ENCODE results near the gene DDX56. TPM values are rescaled to one million over a fixed set of nuclear protein-coding genes. Genes with fewer than 3 reads are reported as not detected.

The DDX56 gene
- total RNA-seq, 4 donors from 2014 or later: 34.1 to 69.6 (median 50.0) TPM

DNA sequence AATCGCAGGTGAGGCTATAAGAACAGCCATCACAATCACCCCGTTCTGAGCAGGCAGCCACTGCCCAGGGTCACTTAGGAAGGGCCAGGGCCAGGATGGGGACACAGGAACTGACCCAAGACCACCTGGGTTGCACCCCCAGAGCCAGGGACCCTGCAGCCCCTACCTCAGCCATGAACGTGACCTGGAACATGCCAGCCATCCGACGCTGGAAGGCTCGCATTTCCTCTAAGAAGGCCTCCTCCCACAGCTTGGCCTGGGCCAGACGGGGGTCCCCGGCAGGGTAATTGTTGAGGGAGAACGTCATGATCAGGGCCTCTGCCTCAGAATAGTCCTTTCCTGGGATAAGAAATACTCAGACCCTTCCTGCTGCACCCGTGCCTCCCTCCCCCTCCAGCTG is 37.6 kb downstream of the DDX56 start:
- WGBS, 2 donors: 82% methylated on average over 4 to 5 of the region's 10 CpGs
- Histone ChIP-seq H3K9me3 (no peaks in the 10 kb centered on the region), H3K27me3 (no peaks in the 10 kb centered on the region), H3K4me3 (no peak overlapping the region), H3K27ac (no peak overlapping the region), H3K36me3 (no peaks in the 10 kb centered on the region), H3K4me1 (peaks cover 0 to 3% (median 0%) of the 10 kb centered on the region in 3 donors)
- no peak for TF ChIP-seq POLR2A (IDR thresholded peaks at IDR 0.05)
- TF ChIP-seq, protein P1, sequence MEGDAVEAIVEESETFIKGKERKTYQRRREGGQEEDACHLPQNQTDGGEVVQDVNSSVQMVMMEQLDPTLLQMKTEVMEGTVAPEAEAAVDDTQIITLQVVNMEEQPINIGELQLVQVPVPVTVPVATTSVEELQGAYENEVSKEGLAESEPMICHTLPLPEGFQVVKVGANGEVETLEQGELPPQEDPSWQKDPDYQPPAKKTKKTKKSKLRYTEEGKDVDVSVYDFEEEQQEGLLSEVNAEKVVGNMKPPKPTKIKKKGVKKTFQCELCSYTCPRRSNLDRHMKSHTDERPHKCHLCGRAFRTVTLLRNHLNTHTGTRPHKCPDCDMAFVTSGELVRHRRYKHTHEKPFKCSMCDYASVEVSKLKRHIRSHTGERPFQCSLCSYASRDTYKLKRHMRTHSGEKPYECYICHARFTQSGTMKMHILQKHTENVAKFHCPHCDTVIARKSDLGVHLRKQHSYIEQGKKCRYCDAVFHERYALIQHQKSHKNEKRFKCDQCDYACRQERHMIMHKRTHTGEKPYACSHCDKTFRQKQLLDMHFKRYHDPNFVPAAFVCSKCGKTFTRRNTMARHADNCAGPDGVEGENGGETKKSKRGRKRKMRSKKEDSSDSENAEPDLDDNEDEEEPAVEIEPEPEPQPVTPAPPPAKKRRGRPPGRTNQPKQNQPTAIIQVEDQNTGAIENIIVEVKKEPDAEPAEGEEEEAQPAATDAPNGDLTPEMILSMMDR (IDR thresholded peaks at IDR 0.05): no peak
- intact Hi-C loops (cut with DNase I): no loop called here
- DNase-seq: no peak

DNA sequence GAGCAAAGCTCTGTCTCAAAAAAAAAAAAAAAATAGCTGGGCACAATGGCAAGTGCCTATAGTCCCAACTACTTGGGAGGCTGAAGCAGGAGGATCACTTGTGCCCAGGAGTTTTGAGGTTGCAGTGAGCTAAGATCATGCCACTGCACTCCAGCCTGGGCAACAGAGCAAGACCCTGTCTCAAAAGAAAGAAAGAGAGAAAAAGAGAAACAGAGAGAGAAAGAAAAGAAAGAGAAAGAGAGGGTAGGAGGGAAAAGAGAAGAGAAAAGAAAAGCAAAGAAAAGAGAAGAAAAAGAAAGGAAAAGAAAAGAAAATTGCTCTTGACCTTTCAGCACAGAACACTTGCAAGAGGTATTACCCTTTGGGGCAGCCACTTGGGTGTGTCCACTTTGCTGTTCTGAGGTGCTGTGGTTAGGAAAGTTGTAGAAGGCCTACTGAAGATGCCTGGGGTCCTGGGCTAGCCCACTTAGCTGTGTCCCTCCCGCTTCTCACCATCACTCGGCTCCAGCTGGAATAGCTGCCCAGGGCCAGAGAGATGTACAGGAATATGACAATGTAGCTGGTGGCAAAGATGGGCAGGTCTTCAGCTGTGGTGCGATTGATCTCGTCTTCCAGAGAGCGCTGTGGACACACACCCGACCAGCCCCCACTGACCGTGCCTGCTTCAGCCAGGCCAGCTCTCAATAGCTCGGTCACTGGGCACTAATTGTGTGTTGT is 38.2 kb downstream of the DDX56 start:
- 93 to 94% methylated on average over 5 of the region's 8 CpGs for WGBS, 2 donors
- Histone ChIP-seq H3K27ac (no peak overlapping the region), H3K36me3 (no peaks in the 10 kb centered on the region), H3K9me3 (no peaks in the 10 kb centered on the region), H3K4me1 (peaks cover 0 to 7% (median 0%) of the 10 kb centered on the region in 3 donors), H3K27me3 (no peaks in the 10 kb centered on the region), H3K4me3 (no peak overlapping the region)
- intact Hi-C loops (cut with DNase I): no loop called here
- DNase-seq: no peak
- no peak for TF ChIP-seq POLR2A (IDR thresholded peaks at IDR 0.05)
- TF ChIP-seq, protein P1 (IDR thresholded peaks at IDR 0.05): no peak

DNA sequence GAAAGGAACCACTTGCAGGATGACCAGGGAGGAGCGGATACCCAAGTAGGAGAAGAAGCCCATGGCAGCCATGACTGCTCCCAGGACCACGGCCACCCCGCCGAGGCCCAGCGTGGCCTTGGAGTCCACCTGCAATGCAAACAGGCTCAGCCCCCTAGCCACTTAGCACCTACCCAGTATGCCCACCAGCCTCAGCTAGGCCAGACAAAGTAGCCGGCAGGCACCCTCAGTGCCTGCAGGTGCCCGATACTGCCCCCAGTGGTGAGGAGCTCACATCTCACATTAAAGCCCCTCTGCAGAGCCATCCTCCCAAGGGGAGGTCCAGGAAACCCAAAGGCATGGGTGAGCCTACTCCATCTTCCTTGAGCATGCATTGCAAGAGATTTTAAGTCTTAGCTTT is 39.2 kb downstream of the DDX56 start:
- Histone ChIP-seq H3K27ac (no peak overlapping the region), H3K4me1 (peaks cover 0 to 7% (median 0%) of the 10 kb centered on the region in 3 donors), H3K27me3 (no peaks in the 10 kb centered on the region), H3K36me3 (no peaks in the 10 kb centered on the region), H3K4me3 (no peak overlapping the region), H3K9me3 (no peaks in the 10 kb centered on the region)
- intact Hi-C loops (cut with DNase I): no loop called here
- no peak for DNase-seq
- WGBS, 2 donors: 53 to 55% methylated on average over 6 to 7 of the region's 7 CpGs
- TF ChIP-seq, protein P1 (IDR thresholded peaks at IDR 0.05): peak in 4 of 6 experiments; percentile 14 to 53 (median 36)
- TF ChIP-seq POLR2A (IDR thresholded peaks at IDR 0.05): no peak

DNA sequence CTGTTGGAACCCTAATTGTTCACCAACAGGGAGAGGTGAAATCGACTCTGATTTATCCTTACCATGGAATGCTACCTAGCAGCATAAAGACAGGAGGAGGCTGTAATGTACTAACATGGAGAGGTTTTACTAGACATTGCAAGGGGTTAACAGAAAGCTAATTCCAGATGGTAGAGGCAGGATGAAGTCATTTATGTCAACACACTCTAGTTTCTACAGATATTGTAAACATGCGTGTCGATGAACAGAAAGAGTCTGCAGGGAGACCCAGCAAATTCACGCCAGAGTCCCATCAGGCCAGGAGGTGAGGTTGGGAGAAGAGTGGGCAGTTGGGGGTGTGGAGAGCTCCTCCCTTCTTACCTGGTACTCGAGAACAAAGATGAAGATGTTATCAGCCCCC is 39.6 kb downstream of the DDX56 start:
- DNase-seq: no peak
- Histone ChIP-seq H3K27me3 (no peaks in the 10 kb centered on the region), H3K27ac (no peak overlapping the region), H3K4me3 (no peak overlapping the region), H3K4me1 (peaks cover 0 to 7% (median 0%) of the 10 kb centered on the region in 3 donors), H3K9me3 (no peaks in the 10 kb centered on the region), H3K36me3 (no peaks in the 10 kb centered on the region)
- WGBS, 2 donors: 53 to 54% methylated on average over 4 to 5 of the region's 5 CpGs
- intact Hi-C loops (cut with DNase I): no loop called here
- no peak for TF ChIP-seq POLR2A (IDR thresholded peaks at IDR 0.05)
- TF ChIP-seq, protein P1 (IDR thresholded peaks at IDR 0.05): no peak

DNA sequence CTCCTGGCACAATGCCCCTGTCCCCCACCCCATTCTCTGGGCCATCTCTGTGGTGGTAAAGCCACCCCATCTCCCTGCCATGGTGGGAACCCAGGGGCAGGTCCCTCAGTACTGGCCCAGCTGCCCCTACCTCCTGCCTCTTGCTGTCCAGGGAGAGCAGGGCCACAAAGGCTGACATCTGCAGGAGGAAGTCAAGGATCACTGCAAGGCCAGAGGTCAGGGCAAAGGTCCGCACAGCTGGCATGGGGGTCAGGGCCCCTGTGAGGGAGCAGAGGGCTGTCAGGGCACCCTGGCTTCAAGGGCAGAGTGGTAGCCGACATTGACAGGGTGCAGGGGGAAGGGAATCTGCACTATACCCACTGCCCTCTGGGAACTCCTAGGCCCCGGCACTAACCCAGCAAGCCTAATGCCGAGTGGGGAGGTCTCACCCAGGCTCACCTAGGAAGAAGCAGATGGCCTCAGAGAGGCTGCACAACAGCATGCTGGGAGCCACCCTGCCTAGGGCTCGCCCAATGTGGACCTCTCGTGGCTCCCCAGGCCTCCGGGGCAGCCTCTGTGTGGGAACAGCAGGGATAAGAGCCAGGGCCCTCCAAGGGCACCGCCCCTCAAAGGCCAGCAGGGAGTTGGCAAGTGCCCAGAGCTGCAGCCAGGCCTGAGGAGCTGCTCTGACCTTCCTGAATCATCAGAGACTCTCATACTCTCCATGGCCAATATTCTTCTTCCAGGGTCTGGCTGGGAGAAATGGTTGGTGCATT is 40.2 kb downstream of the DDX56 start:
- no peak overlapping the region for H3K27ac ChIP-seq
- H3K4me3 ChIP-seq: no peak overlapping the region
- H3K4me1 ChIP-seq: peaks cover 0 to 7% (median 0%) of the 10 kb centered on the region in 3 donors
- H3K36me3 ChIP-seq: no peaks in the 10 kb centered on the region
- H3K27me3 ChIP-seq: no peaks in the 10 kb centered on the region
- 80 to 90% methylated on average over 1 to 2 of the region's 8 CpGs for WGBS, 2 donors
- no peaks in the 10 kb centered on the region for H3K9me3 ChIP-seq
- no peak for DNase-seq
- intact Hi-C loops (cut with DNase I): no loop called here
- no peak for TF ChIP-seq POLR2A (IDR thresholded peaks at IDR 0.05)
- TF ChIP-seq, protein P1 (IDR thresholded peaks at IDR 0.05): no peak

Data from esophagus squamous epithelium (tissue), 5 donors.